MM.1S (cell line): ENCODE measurements around the gene PCTP.

Experiments used
- CTCF ChIP-seq: fragments of 300-600 bp; sonication (generic); IDR thresholded peaks from 2 replicates; pipeline ENCODE4 v1.5.1; 2016; ENCODE audit warnings: antibody characterized with exemption, low read length, mixed read lengths
- EZH2 ChIP-seq: fragments of 300-600 bp; sonication (generic); optimal IDR thresholded peaks from 2 replicates; pipeline ENCODE3; 2017; ENCODE audit warnings: low read depth, mild to moderate bottlenecking, antibody characterized with exemption, low read length, mixed read lengths

GRCh38 chr17:55717898-55718735, 32.7 kb upstream of the PCTP start:
- TF ChIP-seq EZH2 = no peak
- TF ChIP-seq CTCF = peak; percentile 72
